Vagina (tissue), 2 donors: ENCODE data around the gene FIGN.

Source experiments
- CTCF ChIP-seq, 3 experiments: fragments of 450-650 bp in 2 of 3; fragments of 200-600 bp in 1 of 3; sonication (generic) in 1 of 3; IDR thresholded peaks; one replicate each; pipeline ENCODE4 v1.5.1; 2017 to 2019; ENCODE audit warnings: antibody characterized with exemption in 3 of 3, mild to moderate bottlenecking in 2 of 3, moderate library complexity in 2 of 3
- POLR2AphosphoS5 ChIP-seq, 2 donors: sonication (generic); formaldehyde crosslinking; IDR thresholded peaks; one replicate each; pipeline ENCODE4 v1.9.0; 2017; ENCODE audit warnings: antibody characterized with exemption in 2 of 2, mild to moderate bottlenecking in 2 of 2, low read depth in 1 of 2; ENCODE audit not compliant: insufficient read depth in 1 of 2

- no peak for TF ChIP-seq CTCF (IDR thresholded peaks at IDR 0.05)
- no peak for TF ChIP-seq POLR2AphosphoS5 (IDR thresholded peaks at IDR 0.05; ENCODE audit: insufficient read depth in 1 of 2, low read depth in 1 of 2)
Measured at GRCh38 chr2:163751696-163752095, 15.9 kb upstream of the FIGN start.
